ENCODE data around the gene PNKD. TPM values are rescaled to one million over a fixed set of nuclear protein-coding genes. Genes with fewer than 3 reads are reported as not detected.

Gene PNKD
- total and polyA plus RNA-seq, 7 experiments from 2014 or later, result 18.5 to 108 (median 37.6) TPM

GRCh38 chr2:218293715-218294429 is 23.6 kb downstream of the PNKD start:
- H3K4me1 ChIP-seq (ENCODE audit: control insufficient read depth in 2 of 2, insufficient read depth in 2 of 2, low read length in 2 of 2), result peaks cover 30 to 34% of the 10 kb centered on the region in 2 donors
- ATAC-seq (no peak), DNase-seq (no peak)
- POLR2A ChIA-PET, result interaction anchor here (0.6 to 5.4 kb wide), 7 partner anchors 8 to 102 kb away, joined by 3 to 43 read pairs (median 8); partner anchors contain the start of genes AAMP, CATIP and PNKD
- H3K9me3 ChIP-seq (ENCODE audit: control insufficient read depth in 2 of 3, low read length in 3 of 3), result no peaks in the 10 kb centered on the region
- CTCF ChIA-PET, result interaction anchor here (9.0 to 12.4 kb wide), 2 partner anchors 20 to 63 kb away, joined by 67 to 188 read pairs; partner anchors contain the start of genes AAMP, CATIP and PNKD
- intact Hi-C loops (cut with micrococcal nuclease), result loop anchor here (2.0 to 5.0 kb wide), 4 partner anchors 73 to 418 kb away; partner anchors contain the start of genes BCS1L (in 1 of the 2), TTLL4 (in 1 of the 2) and ZNF142 (in 1 of the 2)
- H3K4me3 ChIP-seq (ENCODE audit: low read length), result no peak overlapping the region
- peaks cover 0 to 4% (median 0%) of the 10 kb centered on the region in 3 experiments for H3K36me3 ChIP-seq (ENCODE audit: control insufficient read depth in 2 of 3, insufficient read depth in 3 of 3, low read length in 3 of 3)
- Mint-ChIP-seq H3K9me3 (no peaks in the 10 kb centered on the region), H3K27ac (peak overlapping the region in 4 of 9 donors; percentile 36 to 45 (median 42)), H3K36me3 (peaks cover 0 to 8% (median 0%) of the 10 kb centered on the region in 5 donors), H3K4me3 (peak overlapping the region in 2 of 10 donors; percentile 42 to 59), H3K27me3 (peaks cover 0 to 2% (median 0%) of the 10 kb centered on the region in 5 donors), H3K4me1 (peaks cover 19 to 50% (median 40%) of the 10 kb centered on the region in 7 donors)
- H3K27me3 ChIP-seq (ENCODE audit: control insufficient read depth in 2 of 2, insufficient read depth in 2 of 2, low read length in 2 of 2), result no peaks in the 10 kb centered on the region
- no peak overlapping the region for H3K27ac ChIP-seq (ENCODE audit: low read depth, low read length)

GRCh38 chr2:218294430-218295022 is 24.2 kb downstream of the PNKD start:
- Mint-ChIP-seq H3K4me1 (peaks cover 15 to 45% (median 35%) of the 10 kb centered on the region in 7 donors), H3K36me3 (peaks cover 0 to 6% (median 0%) of the 10 kb centered on the region in 5 donors), H3K4me3 (peak overlapping the region in 1 of 10 donors; percentile 32), H3K9me3 (no peaks in the 10 kb centered on the region), H3K27ac (peak overlapping the region in 5 of 9 donors; percentile 14 to 49 (median 36)), H3K27me3 (peaks cover 0 to 2% (median 0%) of the 10 kb centered on the region in 5 donors)
- Histone ChIP-seq H3K27ac (ENCODE audit: low read depth, low read length) (no peak overlapping the region), H3K4me3 (ENCODE audit: low read length) (no peak overlapping the region), H3K27me3 (ENCODE audit: control insufficient read depth in 2 of 2, insufficient read depth in 2 of 2, low read length in 2 of 2) (no peaks in the 10 kb centered on the region), H3K9me3 (ENCODE audit: control insufficient read depth in 2 of 3, low read length in 3 of 3) (no peaks in the 10 kb centered on the region), H3K36me3 (ENCODE audit: control insufficient read depth in 2 of 3, insufficient read depth in 3 of 3, low read length in 3 of 3) (peaks cover 0 to 4% (median 0%) of the 10 kb centered on the region in 3 experiments), H3K4me1 (ENCODE audit: control insufficient read depth in 2 of 2, insufficient read depth in 2 of 2, low read length in 2 of 2) (peaks cover 25 to 27% of the 10 kb centered on the region in 2 donors)
- intact Hi-C loops (cut with micrococcal nuclease), result loop anchor here in 1 of 2 donors (5.0 kb wide), 1 partner anchor 418 kb away; the partner anchor contains the start of gene TTLL4
- ATAC-seq (no peak), DNase-seq (no peak)
- ChIA-PET POLR2A (interaction anchor here (1.0 to 5.4 kb wide), 4 partner anchors 9 to 102 kb away, joined by 3 to 43 read pairs (median 14); partner anchors contain the start of genes AAMP and PNKD), CTCF (interaction anchor here (9.0 to 12.4 kb wide), 2 partner anchors 20 to 62 kb away, joined by 67 to 188 read pairs; partner anchors contain the start of genes AAMP, CATIP and PNKD)

GRCh38 chr2:218295029-218295428 is 24.7 kb downstream of the PNKD start:
- H3K27me3 ChIP-seq (ENCODE audit: control insufficient read depth in 2 of 2, insufficient read depth in 2 of 2, low read length in 2 of 2), result no peaks in the 10 kb centered on the region
- no peaks in the 10 kb centered on the region for H3K9me3 ChIP-seq (ENCODE audit: control insufficient read depth in 2 of 3, low read length in 3 of 3)
- Mint-ChIP-seq H3K27me3 (peaks cover 0 to 2% (median 0%) of the 10 kb centered on the region in 5 donors), H3K27ac (peak overlapping the region in 1 of 9 donors; percentile 25), H3K4me1 (peaks cover 11 to 40% (median 30%) of the 10 kb centered on the region in 7 donors), H3K4me3 (no peak overlapping the region), H3K36me3 (peaks cover 0 to 2% (median 0%) of the 10 kb centered on the region in 5 donors), H3K9me3 (no peaks in the 10 kb centered on the region)
- intact Hi-C loops (cut with micrococcal nuclease), result no loop called here
- H3K4me1 ChIP-seq (ENCODE audit: control insufficient read depth in 2 of 2, insufficient read depth in 2 of 2, low read length in 2 of 2), result peaks cover 20 to 22% of the 10 kb centered on the region in 2 donors
- CTCF ChIA-PET, result interaction anchor here (9.0 to 12.4 kb wide), 2 partner anchors 21 to 62 kb away, joined by 67 to 188 read pairs; partner anchors contain the start of genes AAMP, CATIP and PNKD
- POLR2A ChIA-PET, result interaction anchor here (1.0 to 5.4 kb wide), 6 partner anchors 10 to 101 kb away, joined by 3 to 43 read pairs (median 12); partner anchors contain the start of genes AAMP and PNKD
- no peak for DNase-seq
- H3K36me3 ChIP-seq (ENCODE audit: control insufficient read depth in 2 of 3, insufficient read depth in 3 of 3, low read length in 3 of 3), result peaks cover 0 to 4% (median 0%) of the 10 kb centered on the region in 3 experiments
- H3K4me3 ChIP-seq (ENCODE audit: low read length), result no peak overlapping the region
- ATAC-seq, result no peak
- H3K27ac ChIP-seq (ENCODE audit: low read depth, low read length), result no peak overlapping the region

DNA sequence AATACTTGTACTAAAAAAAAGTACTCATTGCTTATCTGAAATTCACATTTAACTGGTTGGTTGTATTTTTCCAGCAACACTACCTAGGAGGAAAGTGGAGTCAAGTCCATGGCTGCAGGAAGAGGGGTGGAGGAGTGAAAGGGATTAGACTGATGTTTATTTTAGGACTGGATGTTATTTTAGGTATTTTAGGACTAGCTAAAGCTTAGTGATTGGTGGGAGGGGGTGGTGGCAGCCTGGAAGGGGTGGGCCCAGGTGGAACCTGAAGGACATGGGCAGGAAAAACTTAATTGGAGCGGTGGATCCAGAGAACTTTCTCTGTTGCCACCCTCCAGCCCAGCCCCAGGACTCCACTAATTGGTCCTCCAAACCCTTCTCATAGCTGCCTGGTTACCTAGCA is 25.9 kb downstream of the PNKD start:
- CTCF ChIA-PET, result interaction anchor here (1.7 to 12.4 kb wide), 3 partner anchors 22 to 60 kb away, joined by 4 to 188 read pairs (median 67); partner anchors contain the start of genes AAMP, CATIP and PNKD
- intact Hi-C loops (cut with micrococcal nuclease), result no loop called here
- H3K4me1 ChIP-seq (ENCODE audit: control insufficient read depth in 2 of 2, insufficient read depth in 2 of 2, low read length in 2 of 2), result peaks cover 9 to 15% of the 10 kb centered on the region in 2 donors
- no peak for ATAC-seq
- H3K27ac ChIP-seq (ENCODE audit: low read depth, low read length), result no peak overlapping the region
- peaks cover 0 to 4% (median 0%) of the 10 kb centered on the region in 3 experiments for H3K36me3 ChIP-seq (ENCODE audit: control insufficient read depth in 2 of 3, insufficient read depth in 3 of 3, low read length in 3 of 3)
- DNase-seq, result no peak
- no peaks in the 10 kb centered on the region for H3K9me3 ChIP-seq (ENCODE audit: control insufficient read depth in 2 of 3, low read length in 3 of 3)
- H3K27ac Mint-ChIP-seq, result no peak overlapping the region
- H3K36me3 Mint-ChIP-seq, result no peaks in the 10 kb centered on the region
- peaks cover under 1 to 30% (median 22%) of the 10 kb centered on the region in 7 donors for H3K4me1 Mint-ChIP-seq
- no peaks in the 10 kb centered on the region for H3K9me3 Mint-ChIP-seq
- POLR2A ChIA-PET, result interaction anchor here (1.5 to 5.4 kb wide), 6 partner anchors 11 to 100 kb away, joined by 6 to 43 read pairs (median 12); partner anchors contain the start of genes AAMP and PNKD
- no peak overlapping the region for H3K4me3 ChIP-seq (ENCODE audit: low read length)
- H3K27me3 ChIP-seq (ENCODE audit: control insufficient read depth in 2 of 2, insufficient read depth in 2 of 2, low read length in 2 of 2), result no peaks in the 10 kb centered on the region
- no peak overlapping the region for H3K4me3 Mint-ChIP-seq
- H3K27me3 Mint-ChIP-seq, result peaks cover 0 to 2% (median 0%) of the 10 kb centered on the region in 5 donors

GRCh38 chr2:218296847-218297246 is 26.5 kb downstream of the PNKD start:
- POLR2A ChIA-PET, result interaction anchor here (1.5 to 5.4 kb wide), 6 partner anchors 11 to 100 kb away, joined by 6 to 43 read pairs (median 12); partner anchors contain the start of genes AAMP and PNKD

More at GRCh38 chr2:218296847-218297246, 26.5 kb downstream of the PNKD start:
- Mint-ChIP-seq H3K27ac (no peak overlapping the region), H3K4me3 (no peak overlapping the region), H3K36me3 (no peaks in the 10 kb centered on the region), H3K27me3 (peaks cover 0 to 2% (median 0%) of the 10 kb centered on the region in 5 donors), H3K4me1 (peaks cover 5 to 30% (median 26%) of the 10 kb centered on the region in 7 donors), H3K9me3 (no peaks in the 10 kb centered on the region)
- H3K27me3 ChIP-seq (ENCODE audit: control insufficient read depth in 2 of 2, insufficient read depth in 2 of 2, low read length in 2 of 2), result no peaks in the 10 kb centered on the region
- H3K27ac ChIP-seq (ENCODE audit: low read depth, low read length), result no peak overlapping the region
- intact Hi-C loops (cut with micrococcal nuclease), result no loop called here
- peaks cover 0 to 4% (median 0%) of the 10 kb centered on the region in 3 experiments for H3K36me3 ChIP-seq (ENCODE audit: control insufficient read depth in 2 of 3, insufficient read depth in 3 of 3, low read length in 3 of 3)
- CTCF ChIA-PET, result interaction anchor here (1.7 to 12.4 kb wide), 3 partner anchors 23 to 60 kb away, joined by 4 to 188 read pairs (median 67); partner anchors contain the start of genes AAMP, CATIP and PNKD
- no peaks in the 10 kb centered on the region for H3K9me3 ChIP-seq (ENCODE audit: control insufficient read depth in 2 of 3, low read length in 3 of 3)
- H3K4me3 ChIP-seq (ENCODE audit: low read length), result no peak overlapping the region
- no peak for ATAC-seq
- DNase-seq, result no peak
- H3K4me1 ChIP-seq (ENCODE audit: control insufficient read depth in 2 of 2, insufficient read depth in 2 of 2, low read length in 2 of 2), result peaks cover 7 to 15% of the 10 kb centered on the region in 2 donors
